Suprapubic skin (tissue), 4 donors: Measurements from ENCODE around the gene PARP8. TPM values are rescaled to one million over a fixed set of nuclear protein-coding genes. Genes with fewer than 3 reads are reported as not detected.

ENCODE experiments used
- DNase-seq, 2 donors: peaks; one replicate each; pipeline ENCODE4 v3.0.0-alpha.2; 2019; ENCODE audit warnings: low spot score in 2 of 2
- H3K27ac ChIP-seq: fragments of 200-600 bp; sonication (generic); one replicate; pipeline ENCODE4 v1.5.1; 2019
- H3K27me3 ChIP-seq: fragments of 200-600 bp; sonication (generic); one replicate; pipeline ENCODE4 v1.5.1; 2019
- H3K36me3 ChIP-seq: fragments of 200-600 bp; sonication (generic); one replicate; pipeline ENCODE4 v1.5.1; 2019
- H3K4me1 ChIP-seq: fragments of 200-600 bp; sonication (generic); one replicate; pipeline ENCODE4 v1.5.1; 2019
- H3K4me3 ChIP-seq: fragments of 200-600 bp; sonication (generic); one replicate; pipeline ENCODE4 v1.5.1; 2019; ENCODE audit warnings: mild to moderate bottlenecking
- H3K9me3 ChIP-seq: fragments of 200-600 bp; sonication (generic); one replicate; pipeline ENCODE4 v1.5.1; 2019
- CTCF ChIP-seq, 2 donors: fragments of 200-600 bp in 1 of 2; fragments of 450-650 bp in 1 of 2; sonication (generic) in 1 of 2; IDR thresholded peaks; one replicate each; pipeline ENCODE4 v1.5.1; 2016 to 2019; ENCODE audit warnings: antibody characterized with exemption in 2 of 2, mild to moderate bottlenecking in 1 of 2, moderate library complexity in 1 of 2
- EP300 ChIP-seq: sonication (generic); formaldehyde crosslinking; IDR thresholded peaks from one replicate; pipeline ENCODE4 v1.6.1; 2017; ENCODE audit warnings: antibody characterized with exemption
- POLR2A ChIP-seq, 2 donors: fragments of 450-650 bp; IDR thresholded peaks; one replicate each; pipeline ENCODE4 v1.6.1; 2017; ENCODE audit warnings: antibody characterized with exemption in 2 of 2, mild to moderate bottlenecking in 2 of 2, moderate library complexity in 2 of 2
- POLR2AphosphoS5 ChIP-seq, 3 donors: sonication (generic); formaldehyde crosslinking; IDR thresholded peaks; one replicate each; pipeline ENCODE4 v1.6.1; 2017; ENCODE audit warnings: antibody characterized with exemption in 3 of 3
- WGBS: methylation state at CpG from one replicate; pipeline ENCODE4 v1.1.5; 2018; 5-methylcytosine and 5-hydroxymethylcytosine counted together
- total RNA-seq, 4 donors: library from RNA; depleted of rRNA; stranded (reverse); fragments of >200 nt; gene quantifications; one replicate each; pipeline ENCODE4 v1.1.0, GENCODE V29; 2016

PARP8 gene
- total RNA-seq, 4 donors from 2014 or later, result 9.7 to 18.0 (median 13.2) TPM

DNA sequence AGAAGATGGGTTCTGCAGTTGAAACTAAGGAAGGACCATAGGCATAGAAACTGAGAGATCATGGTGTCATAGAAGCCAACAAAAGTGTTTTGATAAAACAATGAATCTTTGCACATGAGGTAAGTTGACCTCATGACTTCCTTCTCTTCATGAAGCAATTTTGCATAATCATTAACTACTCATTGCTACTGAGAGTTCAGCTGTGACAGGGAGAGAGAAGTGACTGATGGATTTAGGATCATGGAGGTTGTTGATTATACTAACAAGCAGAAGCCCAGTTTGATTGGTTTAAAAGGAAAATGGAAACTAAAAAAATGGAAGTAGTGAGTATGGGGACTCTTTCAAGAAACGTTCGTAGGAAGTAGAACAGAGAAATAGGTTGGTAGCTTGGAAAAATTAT, 51.2 kb downstream of the PARP8 start:
- 85% methylated on average over 2 of the region's 2 CpGs for WGBS
- H3K4me1 ChIP-seq, result peaks cover 4% of the 10 kb centered on the region
- no peak for DNase-seq
- H3K9me3 ChIP-seq, result no peaks in the 10 kb centered on the region
- H3K36me3 ChIP-seq, result no peaks in the 10 kb centered on the region
- H3K27me3 ChIP-seq, result no peaks in the 10 kb centered on the region
- TF ChIP-seq POLR2AphosphoS5 (IDR thresholded peaks at IDR 0.05) (no peak), CTCF (IDR thresholded peaks at IDR 0.05) (no peak), EP300 (no peak), POLR2A (IDR thresholded peaks at IDR 0.05) (no peak)
- no peak overlapping the region for H3K27ac ChIP-seq
- no peak overlapping the region for H3K4me3 ChIP-seq

GRCh38 chr5:50720061-50720710, 53.7 kb downstream of the PARP8 start:
- TF ChIP-seq POLR2AphosphoS5 (IDR thresholded peaks at IDR 0.05), result no peak
- TF ChIP-seq EP300, result no peak
- TF ChIP-seq POLR2A (IDR thresholded peaks at IDR 0.05), result no peak
- TF ChIP-seq CTCF (IDR thresholded peaks at IDR 0.05), result no peak
- Histone ChIP-seq H3K27me3 (no peaks in the 10 kb centered on the region), H3K4me1 (peaks cover 4% of the 10 kb centered on the region), H3K4me3 (no peak overlapping the region), H3K27ac (no peak overlapping the region), H3K9me3 (no peaks in the 10 kb centered on the region), H3K36me3 (no peaks in the 10 kb centered on the region)
- 41% methylated on average over 4 of the region's 4 CpGs for WGBS
- DNase-seq, result no peak

DNA sequence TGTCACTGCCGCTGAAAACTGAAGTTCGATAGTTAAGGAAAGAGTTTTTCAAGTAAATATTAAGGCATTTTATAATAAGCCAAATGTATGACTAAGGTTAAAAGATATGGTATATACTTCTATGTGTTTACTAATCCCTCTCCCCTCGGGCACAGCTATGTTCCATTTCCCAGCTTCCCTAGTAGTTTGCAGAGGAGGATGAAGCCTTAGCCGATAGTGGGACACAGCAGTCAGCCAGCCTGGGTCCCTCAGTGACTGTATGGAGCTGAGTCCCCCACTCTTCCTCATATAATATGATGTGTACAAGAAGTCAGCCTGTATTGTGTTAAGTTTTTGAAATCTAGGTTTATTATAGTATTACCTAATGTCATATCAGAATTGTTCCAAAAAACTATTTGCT, 55.8 kb downstream of the PARP8 start:
- WGBS, result 58% methylated on average over 4 of the region's 4 CpGs
- H3K27ac ChIP-seq, result no peak overlapping the region
- H3K36me3 ChIP-seq, result no peaks in the 10 kb centered on the region
- no peak overlapping the region for H3K4me3 ChIP-seq
- DNase-seq, result no peak
- H3K9me3 ChIP-seq, result no peaks in the 10 kb centered on the region
- TF ChIP-seq EP300 (no peak), POLR2AphosphoS5 (IDR thresholded peaks at IDR 0.05) (no peak), POLR2A (IDR thresholded peaks at IDR 0.05) (no peak), CTCF (IDR thresholded peaks at IDR 0.05) (no peak)
- peaks cover 16% of the 10 kb centered on the region for H3K4me1 ChIP-seq
- no peaks in the 10 kb centered on the region for H3K27me3 ChIP-seq

- TF ChIP-seq POLR2AphosphoS5 (IDR thresholded peaks at IDR 0.05), result no peak
- TF ChIP-seq POLR2A (IDR thresholded peaks at IDR 0.05), result no peak
- no peak for TF ChIP-seq CTCF (IDR thresholded peaks at IDR 0.05)
- no peak for TF ChIP-seq EP300
- Histone ChIP-seq H3K27me3 (no peaks in the 10 kb centered on the region), H3K27ac (no peak overlapping the region), H3K9me3 (no peaks in the 10 kb centered on the region), H3K4me1 (peaks cover 23% of the 10 kb centered on the region), H3K4me3 (no peak overlapping the region), H3K36me3 (no peaks in the 10 kb centered on the region)
- DNase-seq, result no peak
These were observed 57.8 kb downstream of the PARP8 start for GRCh38 chr5:50724262-50724661.

GRCh38 chr5:50725800-50726474, 59.5 kb downstream of the PARP8 start:
- no peak overlapping the region for H3K4me3 ChIP-seq
- TF ChIP-seq EP300 (no peak), CTCF (IDR thresholded peaks at IDR 0.05) (no peak)
- H3K9me3 ChIP-seq, result no peaks in the 10 kb centered on the region
- no peaks in the 10 kb centered on the region for H3K27me3 ChIP-seq
- H3K36me3 ChIP-seq, result no peaks in the 10 kb centered on the region
- 70% methylated on average over 7 of the region's 7 CpGs for WGBS
- H3K4me1 ChIP-seq, result peaks cover 24% of the 10 kb centered on the region
- no peak for DNase-seq
- H3K27ac ChIP-seq, result no peak overlapping the region
